ENCODE measurements around the gene GABPB1. TPM values are rescaled to one million over a fixed set of nuclear protein-coding genes. Genes with fewer than 3 reads are reported as not detected.

The GABPB1 gene
- total RNA-seq, 1 donor from 2014 or later, result 36.1 TPM

GRCh38 chr15:50241684-50242450 lies 113.1 kb downstream of the GABPB1 start:
- DNase-seq, result no peak

- no peak for DNase-seq
Observed at GRCh38 chr15:50238255-50238654, 116.7 kb downstream of the GABPB1 start.

- DNase-seq, result no peak
Observed at GRCh38 chr15:50236433-50236832, 118.6 kb downstream of the GABPB1 start.

GRCh38 chr15:50235794-50236193 lies 119.2 kb downstream of the GABPB1 start:
- no peak for DNase-seq

GRCh38 chr15:50234764-50235163 lies 120.2 kb downstream of the GABPB1 start:
- DNase-seq, result no peak

- no peak for DNase-seq
Observed at GRCh38 chr15:50233192-50233736, 121.7 kb downstream of the GABPB1 start.

GRCh38 chr15:50232791-50233190 lies 122.2 kb downstream of the GABPB1 start:
- DNase-seq, result no peak

GRCh38 chr15:50231761-50232160 lies 123.2 kb downstream of the GABPB1 start:
- no peak for DNase-seq

- no peak for DNase-seq
Observed at GRCh38 chr15:50229336-50229735, 125.7 kb downstream of the GABPB1 start.

GRCh38 chr15:50228866-50229265 lies 126.1 kb downstream of the GABPB1 start:
- DNase-seq, result no peak

- DNase-seq, result no peak
Observed at GRCh38 chr15:50227076-50227475, 127.9 kb downstream of the GABPB1 start.

- DNase-seq, result no peak
Observed at GRCh38 chr15:50225938-50226337, 129.1 kb downstream of the GABPB1 start.

Small RNAs within 50 kb of the gene (small RNA-seq; reads per million reads assigned to genes)
- not detected for gene RNU6-94P (ENCODE audit: low replicate concordance)

Other genes with a start within 250 kb of the GABPB1 start
- gene ATP8B4, start 236.0 kb downstream of the GABPB1 start, total RNA-seq, result 10.5 TPM
- gene SLC27A2, start 173.0 kb downstream of the GABPB1 start, total RNA-seq, result 0.31 TPM
- gene HDC, start 89.5 kb downstream of the GABPB1 start, total RNA-seq, result 3.4 TPM
- gene USP8, start 69.2 kb upstream of the GABPB1 start, total RNA-seq, result 42.3 TPM
- not detected for gene USP50, start 191.5 kb upstream of the GABPB1 start, total RNA-seq

Data from tongue (tissue), 3 donors.